ENCODE measurements around the gene FTSJ3.
A peak's percentile ranks its signal among the peaks of the same experiment; 100 is the strongest.
"Not testable (repeated sequence)": the region's sequence is repeated elsewhere in the genome, so short reads cannot be mapped to it uniquely, and the experiment has no call there.

FTSJ3 gene, protein sequence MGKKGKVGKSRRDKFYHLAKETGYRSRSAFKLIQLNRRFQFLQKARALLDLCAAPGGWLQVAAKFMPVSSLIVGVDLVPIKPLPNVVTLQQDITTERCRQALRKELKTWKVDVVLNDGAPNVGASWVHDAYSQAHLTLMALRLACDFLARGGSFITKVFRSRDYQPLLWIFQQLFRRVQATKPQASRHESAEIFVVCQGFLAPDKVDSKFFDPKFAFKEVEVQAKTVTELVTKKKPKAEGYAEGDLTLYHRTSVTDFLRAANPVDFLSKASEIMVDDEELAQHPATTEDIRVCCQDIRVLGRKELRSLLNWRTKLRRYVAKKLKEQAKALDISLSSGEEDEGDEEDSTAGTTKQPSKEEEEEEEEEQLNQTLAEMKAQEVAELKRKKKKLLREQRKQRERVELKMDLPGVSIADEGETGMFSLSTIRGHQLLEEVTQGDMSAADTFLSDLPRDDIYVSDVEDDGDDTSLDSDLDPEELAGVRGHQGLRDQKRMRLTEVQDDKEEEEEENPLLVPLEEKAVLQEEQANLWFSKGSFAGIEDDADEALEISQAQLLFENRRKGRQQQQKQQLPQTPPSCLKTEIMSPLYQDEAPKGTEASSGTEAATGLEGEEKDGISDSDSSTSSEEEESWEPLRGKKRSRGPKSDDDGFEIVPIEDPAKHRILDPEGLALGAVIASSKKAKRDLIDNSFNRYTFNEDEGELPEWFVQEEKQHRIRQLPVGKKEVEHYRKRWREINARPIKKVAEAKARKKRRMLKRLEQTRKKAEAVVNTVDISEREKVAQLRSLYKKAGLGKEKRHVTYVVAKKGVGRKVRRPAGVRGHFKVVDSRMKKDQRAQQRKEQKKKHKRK

GRCh38 chr17:63827002-63827800 lies at the start of gene FTSJ3, which contains the start of gene PSMC5:
TSS of gene FTSJ3 (minus strand) at chr17:63827663. CDS start at chr17:63826902, 761 bp downstream.
TSS of gene PSMC5 (plus strand) at chr17:63827431. CDS start at chr17:63827491, 60 bp downstream.
- Histone ChIP-seq H3K4me3 (ENCODE audit: low read length in 2 of 2) (peak within 1 kb of the TSS; percentile 91 to 98), H3K9me3 (ENCODE audit: control insufficient read depth in 2 of 2, low read length in 2 of 2) (no peaks in the 10 kb centered on the region), H3K27ac (ENCODE audit: low read depth in 2 of 2, low read length in 2 of 2) (peak within 1 kb of the TSS; percentile 88 to 92), H3K27me3 (ENCODE audit: control insufficient read depth in 2 of 2, insufficient read depth in 2 of 2, low read length in 2 of 2) (no peaks in the 10 kb centered on the region), H3K9ac (ENCODE audit: low read depth in 1 of 2, low read length in 2 of 2) (peak within 1 kb of the TSS; percentile 82 to 90), H3K36me3 (ENCODE audit: control insufficient read depth in 2 of 2, insufficient read depth in 2 of 2, low read length in 2 of 2) (peaks cover 56 to 64% of the 10 kb centered on the region in 2 donors), H3K4me1 (ENCODE audit: control insufficient read depth in 2 of 2, insufficient read depth in 2 of 2, low read length in 2 of 2) (peaks cover 18 to 22% of the 10 kb centered on the region in 2 donors)

GRCh38 chr17:63874693-63875092 lies 47.2 kb upstream of the FTSJ3 start:
- not testable (repeated sequence) for H3K27ac ChIP-seq (ENCODE audit: low read depth in 2 of 2, low read length in 2 of 2); H3K4me1 ChIP-seq (ENCODE audit: control insufficient read depth in 2 of 2, insufficient read depth in 2 of 2, low read length in 2 of 2); H3K9ac ChIP-seq (ENCODE audit: low read depth in 1 of 2, low read length in 2 of 2); H3K4me3 ChIP-seq (ENCODE audit: low read length in 2 of 2); H3K36me3 ChIP-seq (ENCODE audit: control insufficient read depth in 2 of 2, insufficient read depth in 2 of 2, low read length in 2 of 2); H3K9me3 ChIP-seq (ENCODE audit: control insufficient read depth in 2 of 2, low read length in 2 of 2); H3K27me3 ChIP-seq (ENCODE audit: control insufficient read depth in 2 of 2, insufficient read depth in 2 of 2, low read length in 2 of 2)

DNA sequence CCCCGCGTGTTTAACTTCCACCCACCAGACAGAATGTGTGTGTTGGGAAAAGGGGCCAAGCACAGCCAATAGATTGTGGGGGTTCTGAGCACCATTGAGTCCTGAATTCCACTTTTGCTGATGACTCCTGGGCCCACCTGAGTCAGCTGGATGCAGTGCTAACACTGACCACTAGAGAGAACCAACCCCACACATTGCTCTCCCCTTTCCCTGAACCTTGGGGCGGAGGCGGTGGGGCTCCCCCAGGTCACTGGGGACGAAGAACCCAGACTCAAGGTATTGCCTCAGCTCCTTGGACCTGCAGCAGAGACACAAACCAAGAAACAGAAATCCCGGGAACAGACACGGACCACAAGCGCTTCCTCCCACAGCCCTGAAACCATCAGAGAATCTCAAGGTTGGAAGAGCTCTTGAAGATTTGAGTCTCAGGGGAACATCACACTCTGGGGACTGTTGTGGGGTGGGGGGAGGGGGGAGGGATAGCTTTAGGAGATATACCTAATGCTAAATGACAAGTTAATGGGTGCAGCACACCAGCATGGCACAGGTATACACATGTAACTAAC lies 46.7 kb upstream of the FTSJ3 start:
- not testable (repeated sequence) for H3K9me3 ChIP-seq (ENCODE audit: control insufficient read depth in 2 of 2, low read length in 2 of 2); H3K9ac ChIP-seq (ENCODE audit: low read depth in 1 of 2, low read length in 2 of 2); H3K27me3 ChIP-seq (ENCODE audit: control insufficient read depth in 2 of 2, insufficient read depth in 2 of 2, low read length in 2 of 2); H3K4me1 ChIP-seq (ENCODE audit: control insufficient read depth in 2 of 2, insufficient read depth in 2 of 2, low read length in 2 of 2); H3K4me3 ChIP-seq (ENCODE audit: low read length in 2 of 2); H3K36me3 ChIP-seq (ENCODE audit: control insufficient read depth in 2 of 2, insufficient read depth in 2 of 2, low read length in 2 of 2); H3K27ac ChIP-seq (ENCODE audit: low read depth in 2 of 2, low read length in 2 of 2)

GRCh38 chr17:63873577-63873976 lies 46.1 kb upstream of the FTSJ3 start, which contains the start of gene CSH2:
TSS of gene CSH2 (minus strand) at chr17:63873677. CDS start at chr17:63873614, 63 bp downstream.
- H3K27ac ChIP-seq (ENCODE audit: low read depth in 2 of 2, low read length in 2 of 2); H3K36me3 ChIP-seq (ENCODE audit: control insufficient read depth in 2 of 2, insufficient read depth in 2 of 2, low read length in 2 of 2); H3K9ac ChIP-seq (ENCODE audit: low read depth in 1 of 2, low read length in 2 of 2): not testable (repeated sequence)

GRCh38 chr17:63871646-63872365 lies 44.3 kb upstream of the FTSJ3 start:
- not testable (repeated sequence) for H3K27ac ChIP-seq (ENCODE audit: low read depth in 2 of 2, low read length in 2 of 2); H3K4me1 ChIP-seq (ENCODE audit: control insufficient read depth in 2 of 2, insufficient read depth in 2 of 2, low read length in 2 of 2); H3K9ac ChIP-seq (ENCODE audit: low read depth in 1 of 2, low read length in 2 of 2); H3K27me3 ChIP-seq (ENCODE audit: control insufficient read depth in 2 of 2, insufficient read depth in 2 of 2, low read length in 2 of 2); H3K9me3 ChIP-seq (ENCODE audit: control insufficient read depth in 2 of 2, low read length in 2 of 2); H3K36me3 ChIP-seq (ENCODE audit: control insufficient read depth in 2 of 2, insufficient read depth in 2 of 2, low read length in 2 of 2); H3K4me3 ChIP-seq (ENCODE audit: low read length in 2 of 2)

More at GRCh38 chr17:63873577-63873976, 46.1 kb upstream of the FTSJ3 start, which contains the start of gene CSH2:
- H3K9me3 ChIP-seq (ENCODE audit: control insufficient read depth in 2 of 2, low read length in 2 of 2); H3K27me3 ChIP-seq (ENCODE audit: control insufficient read depth in 2 of 2, insufficient read depth in 2 of 2, low read length in 2 of 2); H3K4me1 ChIP-seq (ENCODE audit: control insufficient read depth in 2 of 2, insufficient read depth in 2 of 2, low read length in 2 of 2); H3K4me3 ChIP-seq (ENCODE audit: low read length in 2 of 2): not testable (repeated sequence)

DNA sequence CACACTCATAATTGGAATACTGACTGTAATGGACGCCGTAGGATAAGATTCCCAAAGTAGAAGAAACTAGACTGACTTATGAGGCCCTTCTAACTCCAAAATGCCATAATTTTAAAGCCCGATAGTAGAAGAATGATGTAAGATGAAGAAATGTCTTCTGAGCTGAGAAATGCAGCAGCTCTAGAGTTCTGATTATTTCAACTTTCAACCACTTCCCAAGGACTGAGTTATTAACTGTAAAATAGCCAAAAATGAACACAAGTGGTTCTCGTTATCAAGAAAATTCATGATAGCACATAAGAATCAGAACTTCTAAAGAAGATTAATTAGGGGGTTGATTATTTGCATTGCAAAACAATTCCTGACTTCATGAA lies 42.8 kb upstream of the FTSJ3 start:
- not testable (repeated sequence) for H3K4me3 ChIP-seq (ENCODE audit: low read length in 2 of 2); H3K36me3 ChIP-seq (ENCODE audit: control insufficient read depth in 2 of 2, insufficient read depth in 2 of 2, low read length in 2 of 2); H3K9me3 ChIP-seq (ENCODE audit: control insufficient read depth in 2 of 2, low read length in 2 of 2); H3K27ac ChIP-seq (ENCODE audit: low read depth in 2 of 2, low read length in 2 of 2); H3K9ac ChIP-seq (ENCODE audit: low read depth in 1 of 2, low read length in 2 of 2); H3K27me3 ChIP-seq (ENCODE audit: control insufficient read depth in 2 of 2, insufficient read depth in 2 of 2, low read length in 2 of 2); H3K4me1 ChIP-seq (ENCODE audit: control insufficient read depth in 2 of 2, insufficient read depth in 2 of 2, low read length in 2 of 2)

DNA sequence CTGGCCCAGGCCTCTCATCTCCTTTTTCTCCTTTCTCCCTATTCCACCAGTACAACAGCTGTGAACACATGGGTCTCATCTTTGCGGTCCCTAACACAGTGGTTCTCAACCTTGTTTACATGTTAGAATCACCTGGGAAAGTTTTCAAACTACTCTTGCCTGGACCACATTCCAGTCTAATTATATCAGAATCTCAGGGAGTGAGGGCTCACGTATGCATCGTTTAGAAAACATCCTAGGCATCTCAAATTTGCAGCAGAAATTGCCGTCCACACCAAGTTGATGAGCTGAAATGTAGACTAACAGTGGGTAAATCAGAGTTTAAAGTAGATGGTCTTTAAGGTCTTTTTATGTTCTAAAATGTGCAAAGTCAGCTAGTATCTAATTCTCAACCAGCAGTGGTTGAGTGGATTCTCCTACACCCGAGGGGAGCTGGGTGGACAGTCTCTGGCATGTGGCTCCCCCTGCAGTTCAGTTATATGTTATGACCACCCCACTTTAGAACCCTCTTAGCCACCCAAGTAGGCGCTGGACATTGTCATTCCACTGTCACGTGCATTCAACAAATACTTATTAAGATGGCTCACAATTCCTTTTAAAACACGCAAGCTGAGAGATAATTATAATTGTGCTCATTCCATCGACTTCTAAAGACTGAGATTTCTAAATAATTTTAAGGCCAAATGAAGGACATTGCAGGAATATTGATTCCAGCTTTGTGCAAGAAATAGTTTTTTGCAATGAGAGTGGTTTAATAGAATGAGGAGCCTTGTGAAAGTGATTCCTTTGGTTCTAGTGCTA lies 42.2 kb upstream of the FTSJ3 start:
- H3K9me3 ChIP-seq (ENCODE audit: control insufficient read depth in 2 of 2, low read length in 2 of 2); H3K27me3 ChIP-seq (ENCODE audit: control insufficient read depth in 2 of 2, insufficient read depth in 2 of 2, low read length in 2 of 2); H3K4me1 ChIP-seq (ENCODE audit: control insufficient read depth in 2 of 2, insufficient read depth in 2 of 2, low read length in 2 of 2); H3K9ac ChIP-seq (ENCODE audit: low read depth in 1 of 2, low read length in 2 of 2); H3K36me3 ChIP-seq (ENCODE audit: control insufficient read depth in 2 of 2, insufficient read depth in 2 of 2, low read length in 2 of 2); H3K27ac ChIP-seq (ENCODE audit: low read depth in 2 of 2, low read length in 2 of 2); H3K4me3 ChIP-seq (ENCODE audit: low read length in 2 of 2): not testable (repeated sequence)

DNA sequence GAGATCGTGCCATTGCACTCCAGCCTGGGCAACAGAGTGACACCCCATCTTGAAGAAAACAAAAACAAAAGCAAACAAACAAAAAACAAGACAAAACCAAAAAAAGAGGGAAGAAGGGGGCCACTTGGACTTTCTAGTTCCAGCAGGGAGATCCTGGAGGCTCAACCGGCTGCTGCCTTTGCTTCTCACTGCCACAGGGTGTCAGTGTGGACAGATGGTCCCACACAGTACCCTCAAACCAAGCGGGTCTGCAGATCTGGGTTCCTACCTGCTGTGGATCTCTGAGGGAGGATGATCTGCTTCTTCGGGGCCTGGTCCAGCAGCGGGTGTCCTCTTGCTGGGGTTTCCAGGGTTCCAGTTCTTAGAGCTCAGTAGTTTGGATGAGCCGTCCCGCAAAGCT lies 39.2 kb upstream of the FTSJ3 start:
- not testable (repeated sequence) for H3K27me3 ChIP-seq (ENCODE audit: control insufficient read depth in 2 of 2, insufficient read depth in 2 of 2, low read length in 2 of 2); H3K9ac ChIP-seq (ENCODE audit: low read depth in 1 of 2, low read length in 2 of 2); H3K36me3 ChIP-seq (ENCODE audit: control insufficient read depth in 2 of 2, insufficient read depth in 2 of 2, low read length in 2 of 2); H3K27ac ChIP-seq (ENCODE audit: low read depth in 2 of 2, low read length in 2 of 2); H3K9me3 ChIP-seq (ENCODE audit: control insufficient read depth in 2 of 2, low read length in 2 of 2); H3K4me1 ChIP-seq (ENCODE audit: control insufficient read depth in 2 of 2, insufficient read depth in 2 of 2, low read length in 2 of 2); H3K4me3 ChIP-seq (ENCODE audit: low read length in 2 of 2)

DNA sequence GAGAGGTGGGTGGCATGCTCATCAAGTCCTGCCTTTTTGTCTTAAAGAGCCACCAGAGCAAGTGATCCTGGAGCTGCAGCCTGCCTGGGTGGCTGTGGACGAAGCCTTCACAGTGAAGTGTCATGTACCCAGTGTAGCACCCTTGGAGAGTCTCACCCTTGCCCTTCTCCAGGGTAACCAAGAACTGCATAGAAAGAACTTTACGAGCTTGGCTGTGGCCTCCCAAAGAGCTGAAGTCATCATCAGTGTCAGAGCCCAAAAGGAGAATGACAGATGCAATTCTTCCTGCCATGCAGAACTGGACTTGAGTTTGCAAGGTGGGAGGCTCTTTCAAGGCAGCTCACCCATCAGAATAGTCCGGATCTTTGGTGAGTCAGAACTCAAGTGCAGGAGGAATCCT lies 31.8 kb upstream of the FTSJ3 start:
- no peaks in the 10 kb centered on the region for H3K36me3 ChIP-seq (ENCODE audit: control insufficient read depth in 2 of 2, insufficient read depth in 2 of 2, low read length in 2 of 2)
- H3K4me1 ChIP-seq (ENCODE audit: control insufficient read depth in 2 of 2, insufficient read depth in 2 of 2, low read length in 2 of 2): no peaks in the 10 kb centered on the region
- H3K9ac ChIP-seq (ENCODE audit: low read depth in 1 of 2, low read length in 2 of 2): no peak overlapping the region
- H3K27ac ChIP-seq (ENCODE audit: low read depth in 2 of 2, low read length in 2 of 2): no peak overlapping the region
- no peaks in the 10 kb centered on the region for H3K9me3 ChIP-seq (ENCODE audit: control insufficient read depth in 2 of 2, low read length in 2 of 2)
- no peak overlapping the region for H3K4me3 ChIP-seq (ENCODE audit: low read length in 2 of 2)
- no peaks in the 10 kb centered on the region for H3K27me3 ChIP-seq (ENCODE audit: control insufficient read depth in 2 of 2, insufficient read depth in 2 of 2, low read length in 2 of 2)
